Coronary artery (tissue), 2 donors: Measurements from ENCODE around the gene POLA1.

Source experiments
- DNase-seq: peaks from one replicate; pipeline ENCODE4 v3.0.0-alpha.2; 2017; ENCODE audit warnings: low spot score
- H3K27ac ChIP-seq, 2 donors: fragments of 200-600 bp; sonication (generic); one replicate each; pipeline ENCODE4 v1.5.1; 2016 to 2019
- H3K4me3 ChIP-seq: fragments of 200-600 bp; sonication (generic); 2 replicates; pipeline ENCODE4 v1.5.1; 2016; ENCODE audit warnings: mild to moderate bottlenecking, moderate library complexity
- CTCF ChIP-seq: fragments of 200-600 bp; sonication (generic); IDR thresholded peaks from one replicate; pipeline ENCODE4 v1.5.1; 2019; ENCODE audit warnings: antibody characterized with exemption

Gene POLA1

DNA sequence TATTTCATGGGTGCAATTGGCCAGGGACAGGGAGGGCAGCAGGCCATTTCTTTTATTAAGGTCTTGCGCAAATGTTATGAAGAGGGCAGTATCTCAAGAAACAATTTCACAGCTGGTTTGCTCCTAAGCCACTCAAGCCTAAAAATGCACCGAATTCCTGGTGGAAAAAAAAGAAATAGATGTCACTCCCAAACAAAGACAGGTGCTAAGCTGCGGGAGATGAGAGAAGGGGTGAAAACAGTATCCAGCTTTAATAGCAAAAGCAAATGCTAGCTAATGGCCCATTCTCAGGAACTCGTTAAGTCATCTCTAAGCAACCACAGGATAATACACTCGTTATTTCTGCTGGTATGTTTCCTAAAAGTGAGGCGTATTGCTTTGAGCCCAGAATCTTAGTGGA lies 205.7 kb downstream of the POLA1 start:
- no peak overlapping the region for H3K27ac ChIP-seq
- DNase-seq = no peak
- TF ChIP-seq CTCF = no peak
- H3K4me3 ChIP-seq = no peak overlapping the region

GRCh38 chrX:24900234-24900633 lies 206.5 kb downstream of the POLA1 start:
- no peak overlapping the region for H3K27ac ChIP-seq
- TF ChIP-seq CTCF = no peak
- no peak for DNase-seq
- H3K4me3 ChIP-seq = no peak overlapping the region

- no peak for TF ChIP-seq CTCF
- H3K27ac ChIP-seq = no peak overlapping the region
- no peak for DNase-seq
- no peak overlapping the region for H3K4me3 ChIP-seq
Measured at GRCh38 chrX:24902806-24903205, 209.1 kb downstream of the POLA1 start.

DNA sequence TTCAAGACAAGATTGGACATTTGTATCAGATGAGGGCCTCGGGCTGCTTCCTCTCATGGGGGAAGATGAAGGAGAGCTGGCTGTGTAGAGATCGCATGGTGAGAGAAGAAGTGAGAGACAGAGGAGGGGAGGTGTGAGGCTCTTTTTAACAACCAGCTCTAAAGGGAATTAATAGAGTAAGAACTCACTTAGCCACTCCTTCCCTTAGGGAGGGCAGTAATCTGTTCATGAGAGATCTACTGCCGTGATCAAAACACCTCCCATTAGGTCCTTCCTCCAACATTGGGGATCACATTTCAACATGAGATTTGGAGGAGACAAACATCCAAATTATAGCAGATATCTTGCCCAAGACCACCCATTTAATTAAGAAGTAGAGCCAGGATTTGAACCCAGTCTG lies 225.0 kb downstream of the POLA1 start:
- no peak overlapping the region for H3K27ac ChIP-seq
- no peak for DNase-seq
- H3K4me3 ChIP-seq = no peak overlapping the region
- no peak for TF ChIP-seq CTCF

DNA sequence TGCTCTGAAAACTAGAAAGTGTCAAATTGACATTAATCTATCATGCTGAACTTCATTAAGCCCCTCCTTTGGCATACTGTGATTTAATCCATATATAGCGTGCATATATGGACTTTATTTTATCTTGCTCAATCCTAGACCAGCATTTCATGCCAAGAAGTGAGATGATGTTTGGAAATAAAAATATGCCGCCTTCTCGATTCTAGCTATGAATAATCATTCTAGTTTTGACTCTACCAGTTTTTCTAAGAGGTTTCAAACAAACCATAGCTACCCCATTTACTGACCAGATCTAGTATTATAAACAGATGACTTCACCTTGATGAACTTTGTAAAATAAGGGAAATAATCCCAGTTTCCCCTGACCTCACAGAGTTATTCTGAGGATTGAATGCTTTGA lies 227.1 kb downstream of the POLA1 start:
- TF ChIP-seq CTCF = no peak
- H3K4me3 ChIP-seq = no peak overlapping the region
- no peak overlapping the region for H3K27ac ChIP-seq
- DNase-seq = no peak

- H3K4me3 ChIP-seq = no peak overlapping the region
- no peak overlapping the region for H3K27ac ChIP-seq
- TF ChIP-seq CTCF = no peak
- no peak for DNase-seq
Measured at GRCh38 chrX:24925430-24925829, 231.7 kb downstream of the POLA1 start.

DNA sequence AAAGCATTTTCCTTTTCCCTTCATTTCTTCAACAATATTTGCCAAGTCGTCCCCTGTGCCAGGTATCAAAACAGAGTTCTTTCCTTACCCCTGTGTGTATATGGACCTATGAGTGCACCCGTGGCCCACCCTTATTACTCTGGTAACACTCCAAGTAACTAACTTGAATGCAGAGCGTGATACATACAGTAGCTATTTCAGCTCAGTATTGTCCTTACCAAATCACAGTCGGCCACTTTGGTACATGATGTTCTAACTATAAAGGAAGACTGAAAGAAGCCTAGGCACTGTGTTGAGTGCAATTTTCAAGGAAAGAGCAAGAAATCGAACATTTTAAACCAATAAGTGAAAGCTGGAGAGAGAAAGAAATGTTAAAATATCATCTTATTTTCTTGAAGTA lies 233.7 kb downstream of the POLA1 start:
- Histone ChIP-seq H3K27ac (no peak overlapping the region), H3K4me3 (no peak overlapping the region)
- no peak for DNase-seq
- TF ChIP-seq CTCF = no peak
